ENCODE measurements around the gene PLK2. TPM values are rescaled to one million over a fixed set of nuclear protein-coding genes. Genes with fewer than 3 reads are reported as not detected.

Gene PLK2
- total RNA-seq, 2 experiments from 2014 or later = 4.9 to 7.5 TPM

DNA sequence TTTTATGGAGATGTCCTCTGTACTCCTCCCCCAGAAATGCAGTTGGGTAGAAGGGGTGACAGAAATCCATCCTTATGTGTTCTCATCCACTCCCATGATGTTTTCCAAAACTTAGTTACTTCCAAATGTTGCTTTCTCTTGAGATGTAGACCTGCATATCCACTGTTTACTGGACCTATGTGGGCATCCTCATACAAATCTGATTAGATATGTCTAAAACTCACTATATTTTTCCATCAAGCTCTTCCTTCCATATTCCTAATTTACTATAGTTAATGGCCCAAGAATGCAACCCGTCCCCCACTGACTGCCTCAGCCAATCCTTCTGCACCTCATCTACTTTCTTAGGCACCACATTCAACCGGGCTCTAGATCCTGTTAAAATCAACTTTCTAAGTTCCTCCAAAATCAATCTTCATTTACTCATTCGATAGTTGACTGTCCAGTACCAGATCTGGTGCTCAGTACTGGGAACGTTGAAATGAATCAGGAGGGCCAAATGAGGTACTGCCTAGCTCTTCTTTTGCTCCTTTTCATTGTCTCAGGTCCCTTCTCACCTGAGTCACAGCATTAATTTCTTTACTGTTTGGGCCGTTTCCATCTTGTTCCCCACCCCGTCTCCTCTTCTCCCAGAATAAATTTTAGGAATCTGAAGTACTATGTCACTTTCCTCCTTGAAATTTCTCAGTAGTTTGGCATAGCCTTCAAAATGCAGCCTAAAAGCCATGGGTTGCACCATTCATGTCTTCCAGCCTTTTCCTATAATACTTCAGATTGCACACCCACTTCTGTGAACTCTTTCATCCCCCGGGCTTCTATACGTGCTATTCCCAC lies 7.9 kb downstream of the PLK2 start:
- no peak for ATAC-seq
- no peak for DNase-seq
- CTCF ChIA-PET = no interaction called here
- H3K4me3 Mint-ChIP-seq = no peak overlapping the region
- H3K36me3 Mint-ChIP-seq = no peaks in the 10 kb centered on the region
- H3K27ac Mint-ChIP-seq = no peak overlapping the region
- H3K9me3 Mint-ChIP-seq (ENCODE audit: low read depth) = no peaks in the 10 kb centered on the region
- peaks cover 20% of the 10 kb centered on the region for H3K27me3 Mint-ChIP-seq
- no peaks in the 10 kb centered on the region for H3K4me1 Mint-ChIP-seq

DNA sequence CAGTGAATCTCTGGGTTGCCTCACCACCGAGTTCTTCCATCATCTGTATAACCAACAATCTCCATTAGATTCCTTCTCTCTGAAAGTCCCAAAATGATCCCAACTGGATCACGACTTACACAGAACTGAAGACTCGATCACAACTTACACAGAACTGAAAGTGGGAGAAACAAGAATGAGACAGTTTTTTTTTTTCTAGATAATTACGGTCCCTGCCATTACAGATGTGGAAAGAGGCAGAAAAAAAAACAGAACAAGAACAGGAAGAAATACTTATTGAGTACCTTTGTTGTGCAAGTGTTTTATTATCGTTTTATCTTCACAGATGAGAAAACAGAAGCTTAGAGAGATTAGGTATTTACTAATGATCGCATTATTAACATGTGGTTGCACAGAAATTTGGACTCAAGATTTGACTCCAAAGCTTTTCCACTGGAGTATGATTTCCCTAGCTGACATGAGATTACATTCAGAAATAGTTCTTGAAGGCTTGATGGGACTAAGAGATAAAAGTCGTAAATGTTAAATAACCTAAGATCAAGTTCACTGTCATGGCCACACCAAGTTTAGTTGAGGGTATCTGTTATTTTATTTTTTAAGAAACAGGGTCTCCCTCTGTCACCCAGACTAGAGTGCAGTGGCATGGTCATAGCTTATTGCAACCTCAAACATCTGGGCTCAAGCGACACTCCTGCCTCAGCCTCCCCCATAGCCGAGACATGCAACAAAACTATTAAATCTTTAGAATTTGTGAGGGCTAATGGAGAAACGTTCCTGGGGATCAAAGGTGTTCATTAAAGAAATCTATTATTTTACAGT lies 8.9 kb downstream of the PLK2 start:
- H3K4me1 Mint-ChIP-seq = no peaks in the 10 kb centered on the region
- no peaks in the 10 kb centered on the region for H3K9me3 Mint-ChIP-seq (ENCODE audit: low read depth)
- ATAC-seq (no peak), DNase-seq (no peak)
- H3K36me3 Mint-ChIP-seq = no peaks in the 10 kb centered on the region
- no peak overlapping the region for H3K4me3 Mint-ChIP-seq
- peaks cover 19% of the 10 kb centered on the region for H3K27me3 Mint-ChIP-seq
- no peak overlapping the region for H3K27ac Mint-ChIP-seq
- CTCF ChIA-PET = no interaction called here

DNA sequence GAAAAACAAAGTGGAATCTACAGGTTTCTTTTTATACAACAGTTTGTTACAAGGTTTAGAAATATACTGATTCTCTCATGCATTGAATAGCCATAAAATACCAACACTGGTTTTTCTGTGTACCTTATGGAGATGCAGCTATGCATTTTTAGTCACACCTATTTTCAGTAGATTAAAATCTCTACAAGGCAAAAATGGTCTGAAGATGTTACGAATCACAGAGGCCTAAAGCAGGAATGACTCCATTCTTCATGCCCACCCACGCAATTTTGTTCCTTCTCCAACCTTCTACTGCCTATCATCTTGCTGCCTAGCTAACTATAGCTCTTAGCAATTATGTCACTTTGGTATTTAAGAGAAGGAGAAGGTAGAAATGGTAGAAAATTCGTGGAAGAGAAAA lies 9.9 kb downstream of the PLK2 start:
- no peak for ATAC-seq
- H3K9me3 Mint-ChIP-seq (ENCODE audit: low read depth) = no peaks in the 10 kb centered on the region
- H3K36me3 Mint-ChIP-seq = no peaks in the 10 kb centered on the region
- no peak for DNase-seq
- H3K27ac Mint-ChIP-seq = no peak overlapping the region
- no peaks in the 10 kb centered on the region for H3K4me1 Mint-ChIP-seq
- H3K27me3 Mint-ChIP-seq = peaks cover 17% of the 10 kb centered on the region
- CTCF ChIA-PET = no interaction called here
- H3K4me3 Mint-ChIP-seq = no peak overlapping the region

DNA sequence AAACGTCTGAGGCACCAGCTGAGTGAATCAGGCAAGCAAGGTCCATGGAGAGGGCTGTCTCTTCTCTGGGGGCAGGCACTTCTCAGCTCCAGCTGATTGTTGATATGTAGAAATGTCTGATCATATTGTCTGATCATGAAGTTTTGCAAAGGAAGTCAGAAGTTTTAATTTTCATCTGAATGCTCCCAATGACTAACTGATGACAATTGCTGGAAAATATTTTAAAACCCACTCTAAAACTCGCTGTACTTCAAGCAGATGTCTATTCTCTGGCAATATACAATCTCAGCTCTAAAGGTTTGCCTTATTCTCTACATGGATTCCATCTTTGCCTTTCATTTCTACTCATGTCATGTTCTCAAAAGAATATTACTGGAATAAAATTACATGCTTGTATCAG lies 12.7 kb downstream of the PLK2 start:
- Mint-ChIP-seq H3K36me3 (no peaks in the 10 kb centered on the region), H3K27me3 (peaks cover 14% of the 10 kb centered on the region), H3K27ac (no peak overlapping the region), H3K9me3 (ENCODE audit: low read depth) (no peaks in the 10 kb centered on the region), H3K4me3 (no peak overlapping the region), H3K4me1 (no peaks in the 10 kb centered on the region)
- ATAC-seq = no peak
- CTCF ChIA-PET = no interaction called here
- no peak for DNase-seq

DNA sequence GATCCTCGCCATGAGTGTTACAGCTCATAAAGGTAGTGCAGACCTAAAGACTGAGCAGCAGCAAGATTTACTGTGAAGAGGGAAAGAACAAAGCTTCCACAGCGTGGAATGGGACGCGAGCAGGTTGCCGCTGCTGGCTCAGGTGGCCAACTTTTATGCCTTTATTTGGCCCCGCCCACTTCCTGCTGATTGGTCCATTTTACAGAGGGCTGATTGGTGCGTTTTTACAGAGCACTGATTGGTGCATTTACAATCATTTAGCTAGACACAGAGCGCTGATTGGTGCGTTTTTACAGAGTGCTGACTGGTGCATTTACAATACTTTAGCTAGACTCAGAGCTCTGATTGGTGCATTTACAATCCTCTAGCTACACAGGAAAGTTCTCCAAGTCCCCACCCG lies 13.9 kb downstream of the PLK2 start:
- H3K4me3 Mint-ChIP-seq = no peak overlapping the region
- CTCF ChIA-PET = interaction anchor here (1.0 kb wide), 1 partner anchor 11 kb away, joined by 3 read pairs; no protein-coding TSS in a partner anchor
- ATAC-seq (no peak), DNase-seq (no peak)
- H3K4me1 Mint-ChIP-seq = no peaks in the 10 kb centered on the region
- H3K9me3 Mint-ChIP-seq (ENCODE audit: low read depth) = no peaks in the 10 kb centered on the region
- H3K36me3 Mint-ChIP-seq = no peaks in the 10 kb centered on the region
- H3K27me3 Mint-ChIP-seq = peaks cover 11% of the 10 kb centered on the region
- H3K27ac Mint-ChIP-seq = no peak overlapping the region

DNA sequence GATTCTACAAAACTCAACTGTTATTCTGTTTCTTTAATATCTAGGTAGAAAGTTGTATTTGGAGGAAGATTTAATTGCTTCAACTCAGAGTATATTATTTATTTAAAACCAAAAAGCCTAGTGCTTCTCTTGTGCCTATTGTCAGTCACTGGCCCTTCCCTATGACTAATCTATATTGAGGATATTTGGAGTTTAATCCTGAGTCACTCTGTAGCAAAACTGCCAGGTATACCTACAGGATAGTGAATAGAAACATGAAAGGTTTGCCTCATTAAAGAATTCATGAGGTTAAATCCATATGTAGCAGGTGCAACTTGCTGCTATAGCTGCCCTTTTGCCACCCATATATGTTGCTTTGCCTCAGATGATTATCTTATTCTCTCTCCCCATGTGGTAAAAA lies 15.1 kb downstream of the PLK2 start:
- Mint-ChIP-seq H3K9me3 (ENCODE audit: low read depth) (no peaks in the 10 kb centered on the region), H3K36me3 (no peaks in the 10 kb centered on the region), H3K4me1 (no peaks in the 10 kb centered on the region), H3K4me3 (no peak overlapping the region), H3K27ac (no peak overlapping the region), H3K27me3 (peaks cover 10% of the 10 kb centered on the region)
- ATAC-seq (no peak), DNase-seq (no peak)
- CTCF ChIA-PET = no interaction called here

DNA sequence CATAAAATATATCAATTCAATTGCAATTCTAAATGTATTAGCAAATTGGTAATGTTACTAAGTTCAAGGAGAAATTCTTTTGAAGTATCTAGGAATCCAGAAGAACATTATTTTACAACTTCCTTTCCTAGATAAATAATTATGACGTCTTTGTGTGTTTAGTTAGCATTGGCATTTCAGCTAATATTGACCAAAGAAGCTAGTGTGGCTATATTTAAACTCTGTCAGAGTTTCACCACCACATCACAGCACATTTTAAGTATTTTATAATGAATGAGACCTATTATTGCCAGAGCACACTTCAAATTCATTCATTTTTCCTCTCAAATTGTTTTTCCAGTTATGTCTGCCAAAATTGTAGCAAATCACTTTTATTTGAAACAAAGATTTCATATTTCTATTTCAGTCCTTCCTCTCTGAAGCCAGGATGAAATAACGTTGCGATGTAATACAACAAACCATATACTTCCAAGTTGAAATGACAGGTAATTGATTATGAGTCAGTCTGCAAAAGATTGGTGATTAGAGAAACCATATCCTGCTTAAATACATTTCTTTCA lies 18.9 kb downstream of the PLK2 start:
- CTCF ChIA-PET = no interaction called here
- no peak for ATAC-seq
- Mint-ChIP-seq H3K4me1 (no peaks in the 10 kb centered on the region), H3K27me3 (peaks cover 8% of the 10 kb centered on the region), H3K4me3 (no peak overlapping the region), H3K36me3 (no peaks in the 10 kb centered on the region), H3K9me3 (ENCODE audit: low read depth) (no peaks in the 10 kb centered on the region), H3K27ac (no peak overlapping the region)
- DNase-seq = no peak

DNA sequence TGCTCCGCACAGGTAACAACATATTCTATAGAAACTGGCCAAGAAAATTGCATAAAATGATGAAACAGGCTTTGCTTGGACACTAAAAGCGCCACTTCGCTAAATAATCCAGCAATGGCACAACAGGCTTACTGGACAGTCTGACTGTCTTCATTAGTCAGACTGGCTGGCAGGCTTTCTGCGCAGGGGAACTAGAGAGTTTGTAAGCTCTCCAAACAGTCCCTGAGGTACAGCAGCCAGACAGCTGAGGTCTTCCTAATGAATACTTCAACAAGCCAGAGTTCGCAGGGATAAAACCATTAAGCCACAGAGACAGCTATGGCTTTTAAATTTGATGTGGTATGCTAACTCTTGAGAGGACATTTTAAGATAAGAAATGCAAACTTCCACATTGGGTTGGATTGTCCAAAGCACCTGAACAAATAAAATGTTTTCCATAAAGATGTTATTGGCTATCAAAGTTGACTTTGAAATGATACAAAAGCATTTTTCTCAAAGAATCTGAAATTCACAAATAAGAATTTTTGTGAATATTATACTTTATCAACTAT lies 20.7 kb downstream of the PLK2 start:
- H3K4me1 Mint-ChIP-seq = no peaks in the 10 kb centered on the region
- ATAC-seq = no peak
- H3K36me3 Mint-ChIP-seq = no peaks in the 10 kb centered on the region
- DNase-seq = no peak
- no peak overlapping the region for H3K27ac Mint-ChIP-seq
- no peaks in the 10 kb centered on the region for H3K9me3 Mint-ChIP-seq (ENCODE audit: low read depth)
- CTCF ChIA-PET = no interaction called here
- H3K27me3 Mint-ChIP-seq = peaks cover 8% of the 10 kb centered on the region
- H3K4me3 Mint-ChIP-seq = no peak overlapping the region

DNA sequence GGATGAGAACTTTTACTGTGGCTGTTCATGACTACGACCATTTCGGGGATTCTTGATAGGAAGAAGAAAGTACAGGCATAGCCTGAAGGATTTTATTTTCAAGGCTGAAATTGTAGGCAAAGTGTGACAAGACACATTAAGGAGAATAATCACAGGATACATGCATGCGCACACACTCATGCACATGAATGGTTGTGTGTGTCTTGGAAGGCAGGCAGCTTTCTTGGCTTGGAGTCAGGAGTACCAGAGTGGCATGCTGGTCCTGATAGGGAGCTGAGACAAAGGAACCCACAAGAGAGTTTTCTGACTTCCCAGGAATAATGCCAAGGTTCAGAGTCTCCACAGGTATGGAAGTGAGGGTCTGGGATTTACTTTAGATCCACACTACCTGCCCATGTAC lies 22.2 kb downstream of the PLK2 start:
- Mint-ChIP-seq H3K36me3 (no peaks in the 10 kb centered on the region), H3K9me3 (ENCODE audit: low read depth) (no peaks in the 10 kb centered on the region), H3K27me3 (peaks cover 7% of the 10 kb centered on the region), H3K4me3 (no peak overlapping the region), H3K4me1 (no peaks in the 10 kb centered on the region), H3K27ac (no peak overlapping the region)
- ATAC-seq (no peak), DNase-seq (no peak)
- CTCF ChIA-PET = interaction anchor here (0.6 kb wide), 1 partner anchor 624 kb away, joined by 3 read pairs; no protein-coding TSS in a partner anchor

DNA sequence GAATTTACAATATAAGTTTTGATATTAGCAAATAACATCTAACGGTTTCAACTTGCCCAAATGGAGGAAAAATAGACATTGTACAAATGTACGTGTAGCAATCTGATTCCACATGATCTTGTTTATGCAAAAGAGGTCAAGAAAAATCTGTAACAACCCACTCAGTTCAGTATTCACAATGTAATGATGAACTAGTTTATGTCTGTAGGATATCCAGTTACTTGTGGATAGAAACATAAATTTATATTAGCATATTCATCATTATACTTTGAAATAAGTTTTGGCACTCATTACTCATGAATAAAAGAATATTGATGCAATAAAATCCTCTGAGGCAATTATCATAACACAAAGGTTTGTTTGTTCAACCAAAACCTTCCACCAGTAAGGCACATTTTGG lies 28.1 kb downstream of the PLK2 start:
- H3K27ac Mint-ChIP-seq = no peak overlapping the region
- H3K36me3 Mint-ChIP-seq = no peaks in the 10 kb centered on the region
- CTCF ChIA-PET = no interaction called here
- H3K4me3 Mint-ChIP-seq = no peak overlapping the region
- no peaks in the 10 kb centered on the region for H3K4me1 Mint-ChIP-seq
- H3K27me3 Mint-ChIP-seq = peaks cover 3% of the 10 kb centered on the region
- no peaks in the 10 kb centered on the region for H3K9me3 Mint-ChIP-seq (ENCODE audit: low read depth)
- DNase-seq = no peak
- ATAC-seq = no peak

DNA sequence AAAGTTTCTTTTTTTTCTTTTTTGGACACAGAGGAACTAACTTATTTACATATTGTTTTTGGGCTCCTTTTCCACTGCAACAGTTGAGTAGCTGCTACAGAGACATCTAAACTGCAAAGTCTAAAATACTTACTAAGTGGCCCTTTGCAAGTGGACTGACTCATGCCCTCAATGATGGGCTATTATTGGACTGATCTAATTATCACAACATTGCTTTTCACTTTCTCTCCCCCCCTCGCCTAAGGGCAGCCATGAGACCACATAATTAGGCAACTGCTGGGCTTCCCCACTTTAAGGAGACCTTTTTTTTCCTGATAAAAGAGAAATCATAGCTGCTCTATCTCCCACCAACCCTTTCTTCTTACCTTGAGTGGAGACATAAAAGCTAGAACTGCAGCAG lies 47.0 kb downstream of the PLK2 start:
- Mint-ChIP-seq H3K4me1 (no peaks in the 10 kb centered on the region), H3K36me3 (no peaks in the 10 kb centered on the region), H3K4me3 (no peak overlapping the region), H3K27ac (no peak overlapping the region), H3K27me3 (peaks cover 19% of the 10 kb centered on the region), H3K9me3 (ENCODE audit: low read depth) (no peaks in the 10 kb centered on the region)
- CTCF ChIA-PET = no interaction called here
- ATAC-seq (no peak), DNase-seq (no peak)

DNA sequence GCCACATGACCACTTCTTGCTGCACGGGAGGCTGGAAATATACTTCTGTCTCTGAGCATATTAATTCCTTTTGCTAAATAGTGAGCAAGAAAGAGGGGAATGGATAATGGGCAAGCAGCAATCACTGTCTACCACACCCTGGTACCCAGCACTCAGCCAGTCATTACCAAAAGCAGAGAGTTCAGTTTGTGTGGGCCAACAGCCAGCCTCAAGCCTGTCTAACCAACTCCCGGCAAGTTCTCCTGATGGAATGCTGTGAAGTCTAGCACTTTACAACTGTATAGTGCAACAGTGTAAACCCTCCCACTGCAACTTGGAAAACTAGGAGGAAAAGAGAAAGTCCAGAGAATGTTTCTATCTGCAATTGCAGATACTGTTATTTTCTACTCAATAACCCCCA lies 47.8 kb downstream of the PLK2 start:
- Mint-ChIP-seq H3K27me3 (peaks cover 19% of the 10 kb centered on the region), H3K9me3 (ENCODE audit: low read depth) (no peaks in the 10 kb centered on the region), H3K36me3 (no peaks in the 10 kb centered on the region), H3K4me3 (no peak overlapping the region), H3K27ac (no peak overlapping the region), H3K4me1 (no peaks in the 10 kb centered on the region)
- ATAC-seq = no peak
- no peak for DNase-seq
- CTCF ChIA-PET = no interaction called here

DNA sequence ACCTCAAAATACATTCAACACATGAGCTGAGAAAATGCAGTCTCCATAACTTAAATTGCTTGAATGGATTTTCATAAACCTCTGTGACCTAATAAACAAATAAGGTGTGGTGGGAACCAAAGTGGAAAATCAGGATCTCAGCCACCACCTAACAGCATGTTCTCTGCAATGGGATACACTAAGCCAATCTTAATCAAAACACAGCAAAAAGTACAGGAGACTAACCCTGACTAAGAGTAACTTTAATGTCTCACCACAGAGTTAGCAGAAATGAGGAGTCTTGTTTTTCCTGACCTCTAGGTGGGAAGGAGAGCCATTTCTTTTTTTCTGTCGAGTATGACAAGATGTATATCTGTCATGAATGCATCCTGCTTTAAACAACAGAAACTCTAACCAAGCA lies 48.5 kb downstream of the PLK2 start:
- DNase-seq = no peak
- no peak overlapping the region for H3K27ac Mint-ChIP-seq
- no peaks in the 10 kb centered on the region for H3K36me3 Mint-ChIP-seq
- H3K27me3 Mint-ChIP-seq = peaks cover 19% of the 10 kb centered on the region
- no peak for ATAC-seq
- H3K9me3 Mint-ChIP-seq (ENCODE audit: low read depth) = no peaks in the 10 kb centered on the region
- no peak overlapping the region for H3K4me3 Mint-ChIP-seq
- no peaks in the 10 kb centered on the region for H3K4me1 Mint-ChIP-seq
- CTCF ChIA-PET = no interaction called here

DNA sequence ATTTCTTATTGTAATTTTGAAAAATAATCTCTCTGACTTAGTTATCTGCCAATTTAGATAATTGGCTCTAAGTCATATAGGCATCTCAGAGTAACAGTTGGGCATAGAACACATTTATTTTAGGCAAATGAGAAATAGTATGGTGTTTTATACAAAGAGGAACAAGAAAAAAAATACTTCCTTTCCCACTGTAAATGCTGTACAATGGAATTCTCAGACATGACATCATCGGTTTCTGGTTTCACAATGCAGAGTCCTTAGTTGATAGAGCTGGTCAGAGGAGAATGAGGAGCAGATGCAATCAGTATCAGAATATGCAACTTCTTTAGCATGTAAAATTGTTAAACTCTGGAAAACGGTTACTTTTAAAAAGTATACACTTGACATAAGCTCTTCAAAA lies 49.4 kb downstream of the PLK2 start:
- Mint-ChIP-seq H3K27ac (no peak overlapping the region), H3K4me3 (no peak overlapping the region), H3K9me3 (ENCODE audit: low read depth) (no peaks in the 10 kb centered on the region), H3K36me3 (no peaks in the 10 kb centered on the region), H3K4me1 (no peaks in the 10 kb centered on the region), H3K27me3 (peaks cover 19% of the 10 kb centered on the region)
- no peak for ATAC-seq
- DNase-seq = no peak
- CTCF ChIA-PET = no interaction called here

All from activated CD8-positive, alpha-beta memory T cell treated with anti-CD3 and anti-CD28 coated beads, Interleukin-2, amount 10 ng/mL, durations not matched to agents 7 days and 5 days (primary cell).